ENCODE results near the gene HAP1. TPM values are rescaled to one million over a fixed set of nuclear protein-coding genes. Genes with fewer than 3 reads are reported as not detected.

Gene HAP1
- total RNA-seq, 4 donors from 2014 or later: 0.75 to 1.8 (median 1.1) TPM

DNA sequence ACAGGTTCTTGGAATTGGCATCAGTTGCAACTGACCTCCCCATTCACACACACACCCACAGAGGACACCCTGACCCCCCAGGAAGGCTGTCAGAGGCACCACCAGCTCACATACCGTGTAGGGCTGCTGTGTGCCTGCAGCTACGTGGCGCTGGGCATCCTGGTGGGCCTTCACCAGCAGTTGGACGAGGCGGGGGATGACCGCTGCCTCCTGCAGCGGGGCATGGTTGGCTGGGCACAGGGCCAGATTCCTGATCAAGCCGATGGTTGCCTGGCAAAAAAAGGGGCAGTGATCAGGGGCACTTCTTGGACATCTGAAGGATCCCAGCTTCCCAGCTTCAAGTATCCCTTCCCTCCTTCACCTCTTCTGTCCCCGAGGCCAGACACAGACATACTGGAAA lies 24.2 kb upstream of the HAP1 start:
- intact Hi-C loops (cut with DNase I; ENCODE audit: low total_unique reads): no loop called here
- no peak for DNase-seq (ENCODE audit: low spot score in 2 of 2)
- 78 to 81% methylated on average over 6 to 8 of the region's 9 CpGs for WGBS, 2 donors
- no peak overlapping the region for H3K4me3 ChIP-seq (ENCODE audit: low read depth, poor library complexity, severe bottlenecking)
- TF ChIP-seq POLR2A (IDR thresholded peaks at IDR 0.05): no peak
- no peak for TF ChIP-seq CTCF (IDR thresholded peaks at IDR 0.05)

DNA sequence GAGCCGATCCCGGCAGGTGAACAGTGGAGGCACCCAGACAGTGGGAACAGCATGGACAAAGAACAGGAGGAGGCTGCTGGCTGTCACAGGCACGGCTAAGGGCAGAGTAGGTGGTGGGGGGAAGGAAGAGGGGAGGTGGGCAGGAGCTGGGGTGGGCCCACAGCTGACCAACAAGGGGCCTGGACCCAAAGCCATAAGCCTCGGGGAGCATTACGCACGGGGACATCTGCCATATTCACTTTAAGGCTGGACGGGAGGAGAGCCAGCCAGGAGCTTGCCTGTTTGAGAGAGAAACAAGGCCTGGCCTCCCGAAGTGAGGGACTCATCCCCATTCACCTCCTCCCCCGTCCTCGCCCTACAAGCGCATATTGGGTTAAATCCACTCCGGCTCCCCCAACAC lies 19.6 kb upstream of the HAP1 start:
- intact Hi-C loops (cut with DNase I; ENCODE audit: low total_unique reads): no loop called here
- 78 to 83% methylated on average over 11 to 12 of the region's 12 CpGs for WGBS, 2 donors
- no peak for DNase-seq (ENCODE audit: low spot score in 2 of 2)
- H3K4me3 ChIP-seq (ENCODE audit: low read depth, poor library complexity, severe bottlenecking): no peak overlapping the region
- TF ChIP-seq CTCF (IDR thresholded peaks at IDR 0.05) (no peak), POLR2A (IDR thresholded peaks at IDR 0.05) (no peak)

GRCh38 chr17:41751288-41751687 lies 16.8 kb upstream of the HAP1 start:
- intact Hi-C loops (cut with DNase I; ENCODE audit: low total_unique reads): no loop called here
- no peak for DNase-seq (ENCODE audit: low spot score in 2 of 2)
- TF ChIP-seq POLR2A (IDR thresholded peaks at IDR 0.05) (no peak), CTCF (IDR thresholded peaks at IDR 0.05) (no peak)
- 67 to 92% methylated on average over 3 of the region's 3 CpGs for WGBS, 2 donors
- no peak overlapping the region for H3K4me3 ChIP-seq (ENCODE audit: low read depth, poor library complexity, severe bottlenecking)

DNA sequence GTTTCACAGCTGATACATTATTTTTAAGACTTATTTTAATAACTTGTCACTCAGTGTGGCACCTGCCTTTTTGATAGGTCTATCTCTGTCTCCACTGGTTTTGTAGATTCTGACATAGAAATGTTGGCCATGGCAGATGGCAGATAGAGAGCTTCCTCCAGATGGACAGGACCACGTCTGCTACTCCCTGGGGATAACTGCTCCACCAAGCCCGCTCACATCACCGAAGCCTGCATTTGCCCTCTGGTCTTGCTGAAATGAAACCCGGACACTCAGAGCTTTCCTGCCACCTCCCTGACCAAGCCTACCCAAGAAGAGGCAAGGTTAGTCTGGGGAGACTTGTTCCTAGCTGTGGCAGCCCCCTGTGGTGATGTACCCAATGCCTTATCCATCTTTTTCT lies 16.4 kb upstream of the HAP1 start:
- no peak overlapping the region for H3K4me3 ChIP-seq (ENCODE audit: low read depth, poor library complexity, severe bottlenecking)
- WGBS, 2 donors: 72 to 77% methylated on average over 4 of the region's 4 CpGs
- intact Hi-C loops (cut with DNase I; ENCODE audit: low total_unique reads): no loop called here
- DNase-seq (ENCODE audit: low spot score in 2 of 2): no peak
- TF ChIP-seq CTCF (IDR thresholded peaks at IDR 0.05): no peak
- TF ChIP-seq POLR2A (IDR thresholded peaks at IDR 0.05): no peak

DNA sequence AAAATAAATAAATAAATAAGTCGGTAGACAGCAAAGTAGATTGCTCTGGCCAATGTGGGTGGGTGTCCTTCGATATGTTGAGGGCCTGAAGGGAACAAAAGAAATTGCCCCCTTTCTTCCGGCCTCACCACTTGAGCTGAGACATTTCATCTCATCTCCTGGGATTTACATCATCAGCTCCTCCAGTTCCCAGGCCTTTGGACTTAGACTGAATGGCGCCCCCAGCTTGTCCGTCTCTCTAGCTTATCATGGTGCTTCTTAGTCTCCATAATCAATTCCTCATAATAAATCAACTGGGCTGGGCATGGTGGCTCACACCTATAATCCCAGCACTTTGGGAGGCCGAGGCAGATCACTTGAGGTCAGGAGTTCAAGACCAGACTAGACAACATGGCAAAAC lies 13.8 kb upstream of the HAP1 start:
- H3K4me3 ChIP-seq (ENCODE audit: low read depth, poor library complexity, severe bottlenecking): no peak overlapping the region
- intact Hi-C loops (cut with DNase I; ENCODE audit: low total_unique reads): no loop called here
- no peak for TF ChIP-seq POLR2A (IDR thresholded peaks at IDR 0.05)
- TF ChIP-seq CTCF (IDR thresholded peaks at IDR 0.05): no peak
- 83 to 84% methylated on average over 6 of the region's 6 CpGs for WGBS, 2 donors
- DNase-seq (ENCODE audit: low spot score in 2 of 2): no peak

DNA sequence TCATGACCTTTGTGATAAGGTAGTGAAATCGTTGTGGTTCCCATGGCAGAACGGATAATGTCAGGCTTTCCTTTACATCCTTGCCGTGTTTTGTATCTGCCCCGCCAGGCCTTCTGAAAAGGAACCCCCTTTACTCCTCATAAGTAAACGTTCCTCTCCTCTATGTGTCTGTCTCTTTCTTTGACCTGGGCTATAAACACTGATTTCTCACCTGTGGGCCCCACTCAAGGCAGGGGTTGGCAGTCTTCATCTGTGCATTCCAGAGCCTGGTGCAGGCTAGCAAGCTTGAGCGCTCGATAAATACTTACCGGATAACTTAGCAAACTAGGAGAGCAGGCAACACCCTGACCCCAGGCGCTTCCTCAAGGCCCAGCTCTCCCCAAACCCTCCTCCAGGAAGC lies 7.3 kb upstream of the HAP1 start:
- WGBS, 2 donors: 70 to 71% methylated on average over 9 of the region's 9 CpGs
- DNase-seq (ENCODE audit: low spot score in 2 of 2): no peak
- no peak for TF ChIP-seq CTCF (IDR thresholded peaks at IDR 0.05)
- TF ChIP-seq POLR2A (IDR thresholded peaks at IDR 0.05): no peak
- intact Hi-C loops (cut with DNase I; ENCODE audit: low total_unique reads): no loop called here
- H3K4me3 ChIP-seq (ENCODE audit: low read depth, poor library complexity, severe bottlenecking): no peak overlapping the region
